Effector memory CD4-positive, alpha-beta T cell (primary cell): ENCODE data around the gene WDR36.
"Not testable (repeated sequence)": the region's sequence is repeated elsewhere in the genome, so short reads cannot be mapped to it uniquely, and the experiment has no call there.

Experiments used
- DNase-seq, 3 donors: peaks; one replicate each; pipeline ENCODE4 v3.0.0-alpha.2; 2020
- H3K27ac ChIP-seq: 2 replicates; pipeline ENCODE4 v1.7.0; 2013; ENCODE audit warnings: mild to moderate bottlenecking, low read length, moderate library complexity; ENCODE audit not compliant: insufficient read depth, poor library complexity, severe bottlenecking
- H3K27me3 ChIP-seq: replicated peaks from 2 replicates; pipeline ENCODE4 v1.7.0; 2013; ENCODE audit warnings: mild to moderate bottlenecking, low read length; ENCODE audit not compliant: insufficient read depth, control insufficient read depth, poor library complexity, severe bottlenecking
- H3K36me3 ChIP-seq: 2 replicates; pipeline ENCODE4 v1.7.0; 2013; ENCODE audit warnings: mild to moderate bottlenecking, low read length, moderate library complexity; ENCODE audit not compliant: control insufficient read depth, insufficient read depth
- H3K4me1 ChIP-seq: 2 replicates; pipeline ENCODE4 v1.7.0; 2013; ENCODE audit warnings: low read length, mild to moderate bottlenecking; ENCODE audit not compliant: control insufficient read depth, insufficient read depth, poor library complexity, severe bottlenecking
- H3K4me3 ChIP-seq: 2 replicates; pipeline ENCODE4 v1.7.0; 2013; ENCODE audit warnings: low read length, low read depth, mild to moderate bottlenecking; ENCODE audit not compliant: insufficient read depth, poor library complexity, severe bottlenecking
- H3K9me3 ChIP-seq: 2 replicates; pipeline ENCODE4 v1.7.0; 2013; ENCODE audit warnings: mild to moderate bottlenecking, low read length, moderate library complexity; ENCODE audit not compliant: control insufficient read depth

Gene WDR36

GRCh38 chr5:111133436-111133751 lies 41.2 kb downstream of the WDR36 start:
- Histone ChIP-seq H3K4me1 (no peaks in the 10 kb centered on the region), H3K27ac (no peak overlapping the region), H3K4me3 (no peak overlapping the region), H3K36me3 (no peaks in the 10 kb centered on the region), H3K9me3 (no peaks in the 10 kb centered on the region), H3K27me3 (no peaks in the 10 kb centered on the region)
- no peak for DNase-seq

GRCh38 chr5:111134087-111134486 lies 41.9 kb downstream of the WDR36 start:
- Histone ChIP-seq H3K4me1 (no peaks in the 10 kb centered on the region), H3K27ac (no peak overlapping the region), H3K27me3 (no peaks in the 10 kb centered on the region), H3K4me3 (no peak overlapping the region), H3K36me3 (no peaks in the 10 kb centered on the region), H3K9me3 (no peaks in the 10 kb centered on the region)
- no peak for DNase-seq

GRCh38 chr5:111134864-111135263 lies 42.7 kb downstream of the WDR36 start:
- Histone ChIP-seq H3K4me3 (no peak overlapping the region), H3K36me3 (no peaks in the 10 kb centered on the region), H3K9me3 (no peaks in the 10 kb centered on the region), H3K4me1 (no peaks in the 10 kb centered on the region), H3K27me3 (no peaks in the 10 kb centered on the region), H3K27ac (no peak overlapping the region)
- DNase-seq, result no peak

- H3K36me3 ChIP-seq, result no peaks in the 10 kb centered on the region
- H3K4me3 ChIP-seq, result no peak overlapping the region
These were observed 43.2 kb downstream of the WDR36 start for GRCh38 chr5:111135363-111135762.

GRCh38 chr5:111135946-111136345 lies 43.8 kb downstream of the WDR36 start:
- H3K27ac ChIP-seq, result no peak overlapping the region
- H3K9me3 ChIP-seq, result no peaks in the 10 kb centered on the region
- H3K27me3 ChIP-seq, result no peaks in the 10 kb centered on the region
- no peak for DNase-seq
- no peak overlapping the region for H3K4me3 ChIP-seq
- H3K4me1 ChIP-seq, result no peaks in the 10 kb centered on the region
- H3K36me3 ChIP-seq, result no peaks in the 10 kb centered on the region

More at GRCh38 chr5:111135363-111135762, 43.2 kb downstream of the WDR36 start:
- Histone ChIP-seq H3K9me3 (no peaks in the 10 kb centered on the region), H3K27ac (no peak overlapping the region), H3K4me1 (no peaks in the 10 kb centered on the region), H3K27me3 (no peaks in the 10 kb centered on the region)
- DNase-seq, result no peak

GRCh38 chr5:111138096-111138495 lies 45.9 kb downstream of the WDR36 start:
- Histone ChIP-seq H3K4me3 (no peak overlapping the region), H3K4me1 (no peaks in the 10 kb centered on the region), H3K27me3 (no peaks in the 10 kb centered on the region), H3K27ac (no peak overlapping the region), H3K9me3 (no peaks in the 10 kb centered on the region), H3K36me3 (no peaks in the 10 kb centered on the region)
- DNase-seq, result no peak

- not testable (repeated sequence) for H3K4me3 ChIP-seq, H3K36me3 ChIP-seq, DNase-seq, H3K27ac ChIP-seq, H3K27me3 ChIP-seq, H3K9me3 ChIP-seq, H3K4me1 ChIP-seq
These were observed 49.3 kb downstream of the WDR36 start for GRCh38 chr5:111141471-111141870.

- no peaks in the 10 kb centered on the region for H3K27me3 ChIP-seq
- no peak overlapping the region for H3K27ac ChIP-seq
- no peaks in the 10 kb centered on the region for H3K9me3 ChIP-seq
- H3K4me1 ChIP-seq, result no peaks in the 10 kb centered on the region
- no peak for DNase-seq
- H3K36me3 ChIP-seq, result no peaks in the 10 kb centered on the region
- no peak overlapping the region for H3K4me3 ChIP-seq
These were observed 50.8 kb downstream of the WDR36 start for GRCh38 chr5:111142932-111143331.

GRCh38 chr5:111143910-111144309 lies 51.8 kb downstream of the WDR36 start:
- Histone ChIP-seq H3K27me3 (no peaks in the 10 kb centered on the region), H3K27ac (no peak overlapping the region), H3K36me3 (no peaks in the 10 kb centered on the region), H3K9me3 (no peaks in the 10 kb centered on the region), H3K4me1 (no peaks in the 10 kb centered on the region), H3K4me3 (no peak overlapping the region)
- DNase-seq, result no peak

GRCh38 chr5:111144352-111144930 lies 52.3 kb downstream of the WDR36 start:
- Histone ChIP-seq H3K27ac (no peak overlapping the region), H3K27me3 (no peaks in the 10 kb centered on the region), H3K4me3 (no peak overlapping the region), H3K4me1 (no peaks in the 10 kb centered on the region), H3K36me3 (no peaks in the 10 kb centered on the region), H3K9me3 (no peaks in the 10 kb centered on the region)
- no peak for DNase-seq

GRCh38 chr5:111146053-111146452 lies 53.9 kb downstream of the WDR36 start:
- no peak overlapping the region for H3K4me3 ChIP-seq

More at GRCh38 chr5:111146053-111146452, 53.9 kb downstream of the WDR36 start:
- Histone ChIP-seq H3K9me3 (no peaks in the 10 kb centered on the region), H3K27ac (no peak overlapping the region), H3K27me3 (no peaks in the 10 kb centered on the region), H3K4me1 (no peaks in the 10 kb centered on the region), H3K36me3 (no peaks in the 10 kb centered on the region)
- no peak for DNase-seq
